GM12873 (cell line): Measurements from ENCODE around the gene DZIP1.

ENCODE experiments used
- CTCF ChIP-seq: IDR thresholded peaks from 2 replicates; pipeline ENCODE4 v1.5.1; 2012; ENCODE audit warnings: low read depth, mild to moderate bottlenecking, moderate library complexity, low read length, control low read depth; ENCODE audit not compliant: insufficient read depth; ENCODE audit errors: missing control alignments

The DZIP1 gene

GRCh38 chr13:95593462-95593861 is 51.0 kb downstream of the DZIP1 start:
- no peak for TF ChIP-seq CTCF

GRCh38 chr13:95588721-95589120 is 55.8 kb downstream of the DZIP1 start:
- TF ChIP-seq CTCF: no peak

- no peak for TF ChIP-seq CTCF
Measured at GRCh38 chr13:95588134-95588533, 56.4 kb downstream of the DZIP1 start.

GRCh38 chr13:95585867-95586266 is 58.6 kb downstream of the DZIP1 start:
- no peak for TF ChIP-seq CTCF

GRCh38 chr13:95579303-95579702 is 65.2 kb downstream of the DZIP1 start:
- no peak for TF ChIP-seq CTCF

- no peak for TF ChIP-seq CTCF
Measured at GRCh38 chr13:95573221-95573620, 71.3 kb downstream of the DZIP1 start.

GRCh38 chr13:95571941-95572340 is 72.6 kb downstream of the DZIP1 start:
- no peak for TF ChIP-seq CTCF
